Measurements from ENCODE around the gene TCF4. TPM values are rescaled to one million over a fixed set of nuclear protein-coding genes. Genes with fewer than 3 reads are reported as not detected.

The TCF4 gene
- total RNA-seq, 1 experiment from 2014 or later, result 104 TPM

- no peak for TF ChIP-seq STAT6 (CRISPR knock-in tag; conservative IDR thresholded peaks at IDR 0.05; ENCODE audit: low read depth)
- TF ChIP-seq RELA (CRISPR knock-in tag; IDR thresholded peaks at IDR 0.05; ENCODE audit: borderline replicate concordance), result no peak
- TF ChIP-seq ZNF396 (CRISPR knock-in tag; IDR thresholded peaks at IDR 0.05; ENCODE audit: borderline replicate concordance), result no peak
- no peak for TF ChIP-seq ZNF219 (CRISPR knock-in tag; IDR thresholded peaks at IDR 0.05; ENCODE audit: borderline replicate concordance)
- TF ChIP-seq NFE2L1 (CRISPR knock-in tag; IDR thresholded peaks at IDR 0.05), result no peak
- no peak for TF ChIP-seq PREB (CRISPR knock-in tag; IDR thresholded peaks at IDR 0.05; ENCODE audit: borderline replicate concordance)
- TF ChIP-seq ATF6 (CRISPR knock-in tag; IDR thresholded peaks at IDR 0.05), result no peak
Measured at GRCh38 chr18:55515941-55516710, 71.9 kb downstream of the TCF4 start (continued).

DNA sequence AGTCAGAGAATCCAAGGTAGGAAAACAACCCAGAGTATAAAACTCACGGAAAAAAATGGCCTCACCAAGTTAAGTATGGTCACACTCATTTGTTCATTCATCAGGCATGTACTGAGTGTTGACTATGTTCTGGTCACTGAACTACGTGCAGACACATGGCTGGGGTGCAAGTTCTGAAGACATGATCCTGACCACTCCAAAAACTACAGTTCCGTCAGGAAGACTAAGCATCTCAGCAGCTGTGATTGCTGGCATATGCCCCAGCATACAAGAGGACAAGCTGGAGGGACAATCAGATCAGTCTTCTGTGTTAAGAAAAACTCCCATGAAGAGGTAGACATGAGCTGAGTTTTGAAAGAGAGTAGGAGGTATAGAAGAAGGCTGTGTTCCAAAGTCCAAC is 72.8 kb downstream of the TCF4 start:
- no peak overlapping the region for H3K4me3 Mint-ChIP-seq
- no peak overlapping the region for H3K27ac Mint-ChIP-seq
- no peaks in the 10 kb centered on the region for H3K27me3 Mint-ChIP-seq (ENCODE audit: low read depth)
- H3K36me3 Mint-ChIP-seq, result peaks cover 8% of the 10 kb centered on the region
- TF ChIP-seq ZNF232 (CRISPR knock-in tag; IDR thresholded peaks at IDR 0.05) (no peak), SP1 (CRISPR knock-in tag; conservative IDR thresholded peaks at IDR 0.05) (no peak), IRF2 (CRISPR knock-in tag; IDR thresholded peaks at IDR 0.05; ENCODE audit: borderline replicate concordance, low read depth) (no peak), NFYB (CRISPR knock-in tag; conservative IDR thresholded peaks at IDR 0.05; ENCODE audit: low read depth) (no peak), ZNF416 (CRISPR knock-in tag; IDR thresholded peaks at IDR 0.05) (no peak), ZNF219 (CRISPR knock-in tag; IDR thresholded peaks at IDR 0.05; ENCODE audit: borderline replicate concordance) (no peak), PREB (CRISPR knock-in tag; IDR thresholded peaks at IDR 0.05; ENCODE audit: borderline replicate concordance) (no peak), ELF4 (CRISPR knock-in tag; IDR thresholded peaks at IDR 0.05; ENCODE audit: low read depth) (no peak), GTF2I (CRISPR knock-in tag; conservative IDR thresholded peaks at IDR 0.05) (no peak), NR2C2 (CRISPR knock-in tag; IDR thresholded peaks at IDR 0.05) (no peak), SOX15 (CRISPR knock-in tag; IDR thresholded peaks at IDR 0.05) (no peak), E2F1 (CRISPR knock-in tag; IDR thresholded peaks at IDR 0.05) (no peak), MXD4 (CRISPR knock-in tag; IDR thresholded peaks at IDR 0.05; ENCODE audit: borderline replicate concordance) (no peak)
- TF ChIP-seq, protein P1, sequence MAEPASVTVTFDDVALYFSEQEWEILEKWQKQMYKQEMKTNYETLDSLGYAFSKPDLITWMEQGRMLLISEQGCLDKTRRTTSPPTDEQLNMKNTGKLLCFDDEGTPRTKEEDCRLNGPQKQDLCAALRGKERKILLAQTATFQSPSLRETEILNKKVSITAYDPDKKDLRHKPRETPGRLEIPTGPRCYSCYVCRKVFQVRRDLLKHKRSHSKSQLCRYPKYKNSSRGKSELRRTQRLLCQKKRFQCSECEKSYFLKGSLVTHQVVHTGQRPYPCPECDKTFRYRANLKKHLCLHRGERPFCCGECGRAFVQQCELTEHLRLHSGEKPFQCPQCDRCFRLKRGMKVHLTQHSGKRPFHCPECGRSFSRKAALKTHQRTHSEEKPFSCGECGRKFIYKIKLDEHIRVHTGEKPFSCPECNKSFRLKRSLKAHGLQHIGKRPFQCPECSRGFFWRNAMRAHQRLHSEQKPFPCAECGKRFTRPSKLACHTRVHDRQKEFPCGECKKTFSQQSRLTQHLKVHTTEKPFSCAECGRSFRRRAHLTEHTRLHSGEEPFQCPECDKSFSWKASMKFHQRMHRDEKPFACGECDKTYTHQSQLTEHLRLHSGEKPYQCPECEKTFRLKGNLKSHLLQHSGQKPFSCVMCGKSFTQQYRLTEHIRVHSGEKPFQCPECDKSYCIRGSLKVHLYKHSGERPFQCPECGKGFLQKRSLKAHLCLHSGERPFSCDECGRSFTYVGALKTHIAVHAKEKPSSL (CRISPR knock-in tag; conservative IDR thresholded peaks at IDR 0.05), result no peak
- TF ChIP-seq, protein P2, sequence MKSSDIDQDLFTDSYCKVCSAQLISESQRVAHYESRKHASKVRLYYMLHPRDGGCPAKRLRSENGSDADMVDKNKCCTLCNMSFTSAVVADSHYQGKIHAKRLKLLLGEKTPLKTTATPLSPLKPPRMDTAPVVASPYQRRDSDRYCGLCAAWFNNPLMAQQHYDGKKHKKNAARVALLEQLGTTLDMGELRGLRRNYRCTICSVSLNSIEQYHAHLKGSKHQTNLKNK (CRISPR knock-in tag; IDR thresholded peaks at IDR 0.05), result no peak
- TF ChIP-seq, protein P3, sequence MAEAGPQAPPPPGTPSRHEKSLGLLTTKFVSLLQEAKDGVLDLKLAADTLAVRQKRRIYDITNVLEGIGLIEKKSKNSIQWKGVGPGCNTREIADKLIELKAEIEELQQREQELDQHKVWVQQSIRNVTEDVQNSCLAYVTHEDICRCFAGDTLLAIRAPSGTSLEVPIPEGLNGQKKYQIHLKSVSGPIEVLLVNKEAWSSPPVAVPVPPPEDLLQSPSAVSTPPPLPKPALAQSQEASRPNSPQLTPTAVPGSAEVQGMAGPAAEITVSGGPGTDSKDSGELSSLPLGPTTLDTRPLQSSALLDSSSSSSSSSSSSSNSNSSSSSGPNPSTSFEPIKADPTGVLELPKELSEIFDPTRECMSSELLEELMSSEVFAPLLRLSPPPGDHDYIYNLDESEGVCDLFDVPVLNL (CRISPR knock-in tag; IDR thresholded peaks at IDR 0.05; ENCODE audit: borderline replicate concordance, low read depth), result no peak
- H3K9me3 Mint-ChIP-seq, result peaks cover 5% of the 10 kb centered on the region
- POLR2A ChIA-PET, result no interaction called here
- CTCF ChIA-PET, result no interaction called here
- ATAC-seq (no peak), DNase-seq (ENCODE audit: low spot score) (no peak)
- peaks cover 26% of the 10 kb centered on the region for H3K4me1 Mint-ChIP-seq

Data from WTC11 (cell line).